ENCODE measurements around the gene ZNF469.

ZNF469 gene

DNA sequence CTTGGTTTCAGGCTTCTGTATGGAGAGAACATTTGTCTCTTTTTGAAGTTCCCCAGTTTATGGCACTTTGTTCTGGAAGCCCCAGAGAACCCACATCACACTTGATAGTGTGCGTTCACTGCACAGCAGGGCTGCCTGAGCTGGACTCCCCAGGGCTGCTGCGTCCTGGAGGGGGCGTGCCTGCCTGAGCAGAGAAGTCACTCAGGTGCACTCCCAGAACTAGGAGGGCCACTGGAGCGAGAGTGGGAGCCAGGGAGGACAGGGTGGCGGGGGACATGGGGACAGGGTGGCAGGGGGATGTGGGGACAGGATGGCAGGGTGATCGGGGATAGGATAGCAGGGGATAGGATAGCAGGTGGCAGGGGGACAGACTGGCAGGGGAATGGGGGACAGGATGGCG is 43.9 kb upstream of the ZNF469 start:
- DNase-seq (ENCODE audit: low read depth in 2 of 2): no peak
- H3K4me3 ChIP-seq (replicated peaks in 1 of 2; ENCODE audit: low read depth in 2 of 2, low read length in 2 of 2): no peak overlapping the region
- TF ChIP-seq, protein P1, sequence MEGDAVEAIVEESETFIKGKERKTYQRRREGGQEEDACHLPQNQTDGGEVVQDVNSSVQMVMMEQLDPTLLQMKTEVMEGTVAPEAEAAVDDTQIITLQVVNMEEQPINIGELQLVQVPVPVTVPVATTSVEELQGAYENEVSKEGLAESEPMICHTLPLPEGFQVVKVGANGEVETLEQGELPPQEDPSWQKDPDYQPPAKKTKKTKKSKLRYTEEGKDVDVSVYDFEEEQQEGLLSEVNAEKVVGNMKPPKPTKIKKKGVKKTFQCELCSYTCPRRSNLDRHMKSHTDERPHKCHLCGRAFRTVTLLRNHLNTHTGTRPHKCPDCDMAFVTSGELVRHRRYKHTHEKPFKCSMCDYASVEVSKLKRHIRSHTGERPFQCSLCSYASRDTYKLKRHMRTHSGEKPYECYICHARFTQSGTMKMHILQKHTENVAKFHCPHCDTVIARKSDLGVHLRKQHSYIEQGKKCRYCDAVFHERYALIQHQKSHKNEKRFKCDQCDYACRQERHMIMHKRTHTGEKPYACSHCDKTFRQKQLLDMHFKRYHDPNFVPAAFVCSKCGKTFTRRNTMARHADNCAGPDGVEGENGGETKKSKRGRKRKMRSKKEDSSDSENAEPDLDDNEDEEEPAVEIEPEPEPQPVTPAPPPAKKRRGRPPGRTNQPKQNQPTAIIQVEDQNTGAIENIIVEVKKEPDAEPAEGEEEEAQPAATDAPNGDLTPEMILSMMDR (IDR thresholded peaks at IDR 0.05; ENCODE audit: low read depth, low read length): no peak

DNA sequence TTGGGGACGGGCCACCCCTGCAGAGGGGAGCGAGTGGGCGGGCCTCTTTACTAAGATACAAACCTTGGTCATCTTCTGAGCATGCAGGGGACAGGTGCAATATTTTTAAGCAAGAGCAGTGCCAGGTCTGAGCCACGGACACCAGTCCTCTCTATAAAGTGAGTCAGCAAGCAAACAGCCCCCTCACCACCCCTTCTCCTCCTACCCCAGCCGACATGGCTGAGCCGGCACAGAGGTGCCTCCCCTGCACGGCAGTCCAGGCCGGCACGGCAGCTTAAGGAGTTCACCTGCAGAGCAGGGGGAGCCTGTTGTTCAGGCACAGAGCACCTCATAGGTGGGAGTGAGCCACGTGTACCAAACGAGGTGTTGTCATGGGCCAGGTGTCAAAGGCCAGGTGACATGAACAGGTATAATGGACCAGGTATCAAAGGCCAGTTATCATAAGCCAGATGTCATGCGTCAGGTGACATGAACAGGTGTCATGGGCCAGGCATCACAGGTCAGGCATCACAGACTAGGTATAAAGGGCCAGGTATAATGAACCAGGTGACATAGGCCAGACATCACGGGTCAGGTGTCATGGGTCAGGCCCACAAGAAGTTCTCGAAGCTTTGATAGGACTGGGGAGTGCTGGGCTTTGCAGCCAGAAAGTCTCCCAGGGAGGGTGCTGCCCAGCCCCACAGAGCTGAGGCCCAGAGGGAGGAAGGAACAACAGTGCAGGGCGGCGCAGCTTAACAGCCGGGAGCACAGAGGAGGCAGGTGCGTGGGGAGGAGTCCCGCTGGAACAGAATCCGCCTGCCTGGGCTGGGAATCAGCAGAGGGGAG is 42.6 kb upstream of the ZNF469 start:
- TF ChIP-seq, protein P1 (IDR thresholded peaks at IDR 0.05; ENCODE audit: low read depth, low read length): no peak
- no peak for DNase-seq (ENCODE audit: low read depth in 2 of 2)
- H3K4me3 ChIP-seq (replicated peaks in 1 of 2; ENCODE audit: low read depth in 2 of 2, low read length in 2 of 2): no peak overlapping the region

DNA sequence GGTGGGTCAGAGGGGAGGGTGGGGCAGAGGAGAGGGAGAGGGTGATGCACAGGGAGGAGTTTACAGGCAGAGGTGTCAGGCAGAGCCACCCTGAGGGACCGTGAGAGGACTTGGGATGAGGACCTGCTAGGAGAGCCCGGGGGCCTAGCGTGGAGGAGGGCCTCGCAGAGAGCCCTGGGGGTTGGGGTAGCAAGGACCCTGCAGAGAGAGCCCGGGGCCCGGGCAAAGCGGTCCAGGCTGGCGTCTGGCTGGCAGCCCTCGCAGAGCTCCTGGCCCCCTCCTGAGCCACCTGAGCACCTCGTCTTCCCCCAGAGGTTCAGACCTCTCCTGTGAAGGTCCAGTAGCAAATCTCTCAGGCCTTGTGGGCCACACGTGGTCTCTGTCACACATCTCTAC is 42.0 kb upstream of the ZNF469 start:
- TF ChIP-seq, protein P1 (IDR thresholded peaks at IDR 0.05; ENCODE audit: low read depth, low read length): no peak
- DNase-seq (ENCODE audit: low read depth in 2 of 2): no peak
- H3K4me3 ChIP-seq (replicated peaks in 1 of 2; ENCODE audit: low read depth in 2 of 2, low read length in 2 of 2): no peak overlapping the region

DNA sequence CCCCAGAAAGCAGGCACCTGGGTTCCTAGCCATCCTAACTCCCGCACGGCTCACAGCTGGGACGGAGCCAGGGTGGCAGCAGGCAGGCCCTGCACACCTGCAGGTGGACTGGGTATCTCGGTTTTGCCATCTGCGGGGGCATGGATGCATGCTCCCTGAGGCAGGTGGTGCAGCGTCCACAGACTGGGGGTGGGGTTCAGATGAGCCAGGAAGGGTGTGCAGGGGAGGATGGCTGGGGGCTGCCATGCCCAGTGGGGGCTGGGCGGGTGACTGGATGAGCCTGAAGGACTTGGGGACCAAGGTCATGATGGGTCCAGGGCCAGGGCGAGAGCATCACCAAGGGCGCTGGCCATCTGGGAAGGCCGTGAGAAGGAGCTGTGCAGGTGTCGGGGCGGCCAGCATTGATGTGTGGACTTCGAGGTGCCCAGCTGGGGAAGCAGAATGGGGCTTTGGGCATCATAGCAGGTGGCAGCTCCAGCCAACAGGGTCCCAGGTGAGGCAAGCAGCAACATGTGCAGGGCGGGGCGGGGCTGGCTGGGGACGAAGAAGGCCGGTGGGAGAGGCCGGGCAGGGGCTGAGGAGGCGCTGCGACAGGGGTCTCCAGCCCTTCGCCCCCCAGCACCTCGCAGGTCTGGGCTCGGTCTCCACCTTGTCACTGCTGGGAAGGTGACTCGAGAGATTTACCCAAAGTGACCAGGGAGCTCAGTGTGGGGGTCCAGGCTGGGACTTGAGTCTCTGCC is 41.0 kb upstream of the ZNF469 start:
- TF ChIP-seq, protein P1 (IDR thresholded peaks at IDR 0.05; ENCODE audit: low read depth, low read length): no peak
- no peak for DNase-seq (ENCODE audit: low read depth in 2 of 2)
- no peak overlapping the region for H3K4me3 ChIP-seq (replicated peaks in 1 of 2; ENCODE audit: low read depth in 2 of 2, low read length in 2 of 2)

DNA sequence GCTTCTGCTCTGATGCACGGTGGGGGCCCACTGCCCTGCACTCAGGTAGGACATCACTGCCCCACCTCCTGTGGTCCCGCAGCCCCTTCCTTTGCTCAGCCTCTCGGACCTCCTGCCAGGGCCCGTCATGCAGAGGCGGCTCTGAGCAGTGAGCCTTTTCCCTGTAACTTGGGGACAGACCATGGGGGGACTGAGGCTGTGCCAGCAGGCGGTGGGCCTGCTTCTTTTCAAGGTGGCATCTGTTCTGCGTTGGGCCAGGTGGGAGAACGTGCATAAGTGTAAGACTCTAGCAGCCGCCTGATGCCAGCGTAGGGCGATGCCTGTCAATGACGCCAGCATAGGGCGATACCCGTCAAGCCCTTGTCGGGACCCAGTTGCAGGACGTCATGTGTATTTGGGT is 40.3 kb upstream of the ZNF469 start:
- TF ChIP-seq, protein P1 (IDR thresholded peaks at IDR 0.05; ENCODE audit: low read depth, low read length): no peak
- no peak for DNase-seq (ENCODE audit: low read depth in 2 of 2)
- H3K4me3 ChIP-seq (replicated peaks in 1 of 2; ENCODE audit: low read depth in 2 of 2, low read length in 2 of 2): no peak overlapping the region

DNA sequence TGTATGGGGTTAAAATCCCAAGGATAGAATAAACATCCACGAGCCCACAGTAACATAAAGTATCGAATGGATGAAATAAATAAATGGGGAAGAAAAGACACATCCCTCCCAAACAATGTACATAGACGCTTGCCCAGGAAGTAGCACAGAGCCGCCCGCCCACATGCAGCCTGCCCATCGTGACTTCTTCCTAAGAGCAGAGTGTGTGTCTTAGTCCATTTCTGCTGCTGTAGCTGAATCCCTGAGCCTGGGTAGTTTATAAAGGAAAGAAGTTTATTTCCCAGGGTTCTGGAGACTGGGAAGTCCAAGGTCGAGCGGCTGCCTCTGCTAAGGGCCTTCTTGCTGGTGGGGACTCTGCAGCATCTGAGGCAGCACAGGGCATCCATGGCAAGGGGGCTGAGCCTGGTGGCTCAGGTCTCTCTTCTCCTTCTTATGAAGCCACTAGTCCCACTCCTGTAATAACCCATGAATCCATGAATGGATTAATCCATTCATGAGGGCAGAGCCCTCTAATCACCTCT is 39.4 kb upstream of the ZNF469 start:
- no peak for DNase-seq (ENCODE audit: low read depth in 2 of 2)
- TF ChIP-seq, protein P1 (IDR thresholded peaks at IDR 0.05; ENCODE audit: low read depth, low read length): no peak
- no peak overlapping the region for H3K4me3 ChIP-seq (replicated peaks in 1 of 2; ENCODE audit: low read depth in 2 of 2, low read length in 2 of 2)

Measured in cardiac fibroblast (primary cell).